K562 (cell line): ENCODE data around the gene ATP6V0D1. TPM values are rescaled to one million over a fixed set of nuclear protein-coding genes. Genes with fewer than 3 reads are reported as not detected.

ENCODE experiments used
- ATAC-seq: fragments of 200-7000 bp; cut with Tn5 transposase; 3 replicates; pipeline ENCODE4 v1.9.1; 2020; ENCODE audit warnings: moderate library complexity
- BruUV-seq: library from RNA; stranded (reverse); fragments of 400-500 nt; replicated peaks from 2 replicates; lab custom pipeline; 2021; lab: Mats Ljungman, UMichigan
- CTCF ChIA-PET: fragments of 300-600 bp; formaldehyde crosslinking; extraction: SDS; loops from one replicate; lab custom pipeline; 2021; ENCODE audit warnings: low intra/inter-chr PET ratio; lab: Yijun Ruan, JAX
- POLR2A ChIA-PET: fragments of 300-600, 350-650 bp; sonication (Branson Sonifier 250); formaldehyde crosslinking; extraction: SDS; loops from one replicate; lab custom pipeline; 2021; ENCODE audit warnings: antibody characterized with exemption, inconsistent platforms; lab: Yijun Ruan, JAX
- DNase-seq, 4 experiments: peaks; one replicate each; pipeline versions ENCODE4 v3.0.0 to v3.0.0-alpha.2; 2011 to 2018; ENCODE audit warnings: low spot score in 3 of 4, mixed read lengths in 3 of 4; ENCODE audit errors: extremely low read depth in 1 of 4
- FAIRE-seq: peaks from 2 replicates; lab custom pipeline; 2011; peaks lifted over from hg19 to GRCh38; lab: Jason Lieb, UNC
- H2AFZ ChIP-seq: 2 replicates; pipeline ENCODE4 v1.6.0; 2011; ENCODE audit warnings: low read depth, low read length, control low read depth, inconsistent platforms
- H3K27ac ChIP-seq: fragments of 200-600 bp; 3 replicates; pipeline ENCODE4 v1.8.0; 2011; ENCODE audit warnings: low read depth, mild to moderate bottlenecking, control low read depth, inconsistent platforms, low read length, moderate library complexity, mixed read lengths; ENCODE audit errors: extremely low read depth
- H3K27me3 ChIP-seq, 2 experiments: fragments of 300-600 bp in 1 of 2; 2 replicates in 1 of 2; 3 replicates in 1 of 2; pipeline versions ENCODE4 v1.6.0 to v1.8.0; 2011; ENCODE audit warnings: inconsistent platforms in 2 of 2, low read length in 2 of 2, mild to moderate bottlenecking in 1 of 2, mixed read lengths in 1 of 2, moderate library complexity in 1 of 2; ENCODE audit not compliant: control insufficient read depth in 2 of 2, insufficient read depth in 2 of 2
- H3K36me3 ChIP-seq: fragments of 300-600 bp; 3 replicates; pipeline ENCODE4 v1.8.0; 2011; ENCODE audit warnings: mild to moderate bottlenecking, low read length, inconsistent platforms; ENCODE audit not compliant: control insufficient read depth, insufficient read depth
- H3K4me1 ChIP-seq, 2 experiments: fragments of 200-600 bp in 1 of 2; replicated peaks in 1 of 2; 2 replicates in 1 of 2; 3 replicates in 1 of 2; pipeline versions ENCODE4 v1.5.1 to v1.8.0; 2011; ENCODE audit warnings: inconsistent platforms in 2 of 2, low read length in 2 of 2, mild to moderate bottlenecking in 1 of 2, mixed read lengths in 1 of 2, moderate library complexity in 1 of 2; ENCODE audit not compliant: control insufficient read depth in 2 of 2, insufficient read depth in 2 of 2
- H3K4me2 ChIP-seq: 2 replicates; pipeline ENCODE4 v1.6.1; 2011; ENCODE audit warnings: low read length, control low read depth, inconsistent platforms, mixed read lengths; ENCODE audit not compliant: insufficient read depth
- H3K4me3 ChIP-seq: fragments of 200-600 bp; sonication (generic), shearing (Covaris generic); 2 replicates; pipeline ENCODE4 v1.5.1; 2016; ENCODE audit warnings: control low read depth, inconsistent platforms
- H3K79me2 ChIP-seq: fragments of 200-600 bp; 3 replicates; pipeline ENCODE4 v1.8.0; 2011; ENCODE audit warnings: low read length, inconsistent platforms; ENCODE audit not compliant: control insufficient read depth, insufficient read depth
- H3K9ac ChIP-seq, 2 experiments: 2 replicates each; pipeline versions ENCODE4 v1.6.0 to v1.6.1; 2011; ENCODE audit warnings: low read depth in 2 of 2, low read length in 2 of 2, control low read depth in 1 of 2, inconsistent platforms in 1 of 2, mild to moderate bottlenecking in 1 of 2, mixed read lengths in 1 of 2; ENCODE audit not compliant: insufficient read depth in 1 of 2
- H3K9me1 ChIP-seq: one replicate; pipeline ENCODE4 v1.6.0; 2011; ENCODE audit warnings: inconsistent platforms, mild to moderate bottlenecking, low read length, moderate library complexity; ENCODE audit not compliant: control insufficient read depth, insufficient read depth
- H3K9me3 ChIP-seq: replicated peaks from 2 replicates; pipeline ENCODE4 v1.5.1; 2011; ENCODE audit warnings: low read depth, low read length, inconsistent platforms; ENCODE audit not compliant: control insufficient read depth, insufficient read depth
- H4K20me1 ChIP-seq: replicated peaks from 2 replicates; pipeline ENCODE4 v1.6.1; 2011; ENCODE audit warnings: low read length, inconsistent platforms, mixed read lengths; ENCODE audit not compliant: control insufficient read depth, insufficient read depth
- HNRNPH1 ChIP-seq: fragments of 200-400 bp; formaldehyde crosslinking; optimal IDR thresholded peaks from 2 replicates; pipeline ENCODE3; 2017; ENCODE audit warnings: low read depth, mild to moderate bottlenecking, low read length, moderate library complexity
- MTA1 ChIP-seq: fragments of 450-650 bp; IDR thresholded peaks from 2 replicates; pipeline ENCODE4 v1.6.1; 2017; ENCODE audit warnings: borderline replicate concordance
- NFIC ChIP-seq: fragments of 450-650 bp; IDR thresholded peaks from 2 replicates; pipeline ENCODE4 v1.6.1; 2017; ENCODE audit warnings: mild to moderate bottlenecking, inconsistent platforms
- WGBS: fragments of 100-300 bp; shearing (Covaris generic); methylation state at CpG from one replicate; pipeline ENCODE4 v1.1.6; 2016; ENCODE audit warnings: low coverage, mixed read lengths; ENCODE audit not compliant: insufficient coverage; ENCODE audit errors: missing lambda C conversion rate; 5-methylcytosine and 5-hydroxymethylcytosine counted together
- in situ Hi-C: fragments of 300-500 bp; cut with MboI; formaldehyde crosslinking; loops from 4 replicates; pipeline ENCODE4 v1.15.0; 2018; ENCODE audit warnings: inconsistent platforms, mixed read lengths
- intact Hi-C: fragments of 100-400 bp; cut with micrococcal nuclease; formaldehyde crosslinking; loops from 2 replicates; pipeline ENCODE4 v1.14.2; 2022
- polyA plus RNA-seq, 8 experiments: library from polyadenylated mRNA; depleted of rRNA in 4 of 8; stranded (reverse) in 5 of 8; unstranded in 3 of 8; fragments of >200 nt; fragmentation: Nextera tagmentation in 2 of 8; fragmentation: Illumina TruSeq in 1 of 8; extraction: Ambion mirVana in 2 of 8; extraction: Trizol in 1 of 8; gene quantifications; 2 replicates each; pipeline versions ENCODE4 v1.2.1 to v1.2.3, GENCODE V29; 2011 to 2014; ENCODE audit warnings: inconsistent platforms in 1 of 8, missing spikeins in 1 of 8
- total RNA-seq, 7 experiments: library from RNA; depleted of rRNA in 6 of 7; stranded (reverse); fragments of >200 nt in 6 of 7; fragmentation: Illumina TruSeq in 2 of 7; extraction: Trizol in 2 of 7; gene quantifications; 2 replicates each; pipeline versions ENCODE4 v1.2.1 to v1.2.3, GENCODE V29; 2011 to 2021; ENCODE audit warnings: low replicate concordance in 1 of 7
- TF ChIP-seq, protein P1 (sequence below), 3 experiments: IDR thresholded peaks in 2 of 3; conservative IDR thresholded peaks in 1 of 3; 2 replicates each; pipeline ENCODE4 v1.5.1; 2011 to 2012; ENCODE audit warnings: low read length in 3 of 3, mild to moderate bottlenecking in 3 of 3, control low read depth in 2 of 3, improper control_type of control experiment in 1 of 3, inconsistent platforms in 1 of 3, low read depth in 1 of 3, mixed read lengths in 1 of 3, moderate library complexity in 1 of 3; ENCODE audit not compliant: insufficient read depth in 2 of 3

Gene ATP6V0D1
- total and polyA plus RNA-seq, 9 of the 15 experiments (the other 6 are each of a cell fraction or from before 2014, with no cell fraction given): 23.2 to 69.7 (median 45.6) TPM

DNA sequence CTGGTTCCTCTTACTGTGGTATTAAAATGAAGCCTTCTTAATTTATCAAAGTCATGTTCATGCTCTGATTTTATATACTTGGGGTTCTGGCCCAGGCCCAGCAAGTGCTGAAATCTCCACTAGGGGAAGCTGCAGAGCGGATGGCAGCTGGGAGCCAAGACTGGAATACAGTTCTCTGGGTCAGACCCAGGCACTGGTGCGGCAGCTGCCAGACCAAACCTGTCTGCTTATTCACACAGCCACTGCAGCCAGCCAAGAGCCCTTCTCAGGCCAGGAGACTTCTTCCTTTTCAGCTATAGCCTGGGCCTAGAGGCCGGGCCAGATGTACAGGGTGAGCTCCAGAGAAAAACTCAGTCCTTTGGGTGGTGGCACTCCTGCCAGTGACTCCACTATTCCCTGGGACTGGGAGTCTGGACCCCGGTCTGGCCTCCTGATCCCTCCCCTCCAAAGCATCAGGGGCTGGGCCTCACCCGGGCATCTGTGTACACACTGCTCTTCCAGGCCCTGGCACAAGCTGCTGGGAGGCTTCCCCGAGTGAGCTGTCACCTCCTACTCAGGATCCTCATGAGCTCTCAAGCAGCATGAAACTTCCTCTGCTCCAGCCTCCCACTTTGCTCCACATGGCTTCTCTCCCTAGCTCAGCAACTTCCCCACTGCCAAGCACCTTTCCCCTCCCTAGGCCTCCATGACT is 24.4 kb downstream of the ATP6V0D1 start:
- ChIA-PET POLR2A (interaction anchor here (0.6 to 1.5 kb wide), 3 partner anchors 8 to 43 kb away, joined by 3 to 7 read pairs (median 4); no protein-coding TSS in a partner anchor), CTCF (no interaction called here)
- ATAC-seq (no peak), DNase-seq (peak in 2 of 4 experiments; percentile 38 to 43), FAIRE-seq (no peak)
- H3K9me1 ChIP-seq: peaks cover 21% of the 10 kb centered on the region
- 72% methylated on average over 5 of the region's 6 CpGs for WGBS
- no peak overlapping the region for H2AFZ ChIP-seq
- H4K20me1 ChIP-seq: peaks cover 32% of the 10 kb centered on the region
- BruUV-seq: no TSS peak
- H3K9me3 ChIP-seq: no peaks in the 10 kb centered on the region
- peak overlapping the region in 1 of 2 experiments; percentile 49; a peak in 1 of 4 replicates for H3K9ac ChIP-seq
- H3K4me1 ChIP-seq: peaks cover 24 to 39% of the 10 kb centered on the region in 2 experiments
- H3K27ac ChIP-seq: no peak overlapping the region
- no peak overlapping the region for H3K4me3 ChIP-seq
- peak; percentile 48 for TF ChIP-seq NFIC
- no peak for TF ChIP-seq MTA1
- TF ChIP-seq, protein P1, sequence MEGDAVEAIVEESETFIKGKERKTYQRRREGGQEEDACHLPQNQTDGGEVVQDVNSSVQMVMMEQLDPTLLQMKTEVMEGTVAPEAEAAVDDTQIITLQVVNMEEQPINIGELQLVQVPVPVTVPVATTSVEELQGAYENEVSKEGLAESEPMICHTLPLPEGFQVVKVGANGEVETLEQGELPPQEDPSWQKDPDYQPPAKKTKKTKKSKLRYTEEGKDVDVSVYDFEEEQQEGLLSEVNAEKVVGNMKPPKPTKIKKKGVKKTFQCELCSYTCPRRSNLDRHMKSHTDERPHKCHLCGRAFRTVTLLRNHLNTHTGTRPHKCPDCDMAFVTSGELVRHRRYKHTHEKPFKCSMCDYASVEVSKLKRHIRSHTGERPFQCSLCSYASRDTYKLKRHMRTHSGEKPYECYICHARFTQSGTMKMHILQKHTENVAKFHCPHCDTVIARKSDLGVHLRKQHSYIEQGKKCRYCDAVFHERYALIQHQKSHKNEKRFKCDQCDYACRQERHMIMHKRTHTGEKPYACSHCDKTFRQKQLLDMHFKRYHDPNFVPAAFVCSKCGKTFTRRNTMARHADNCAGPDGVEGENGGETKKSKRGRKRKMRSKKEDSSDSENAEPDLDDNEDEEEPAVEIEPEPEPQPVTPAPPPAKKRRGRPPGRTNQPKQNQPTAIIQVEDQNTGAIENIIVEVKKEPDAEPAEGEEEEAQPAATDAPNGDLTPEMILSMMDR (IDR thresholded peaks at IDR 0.05 in 2 of 3, conservative IDR thresholded peaks at IDR 0.05 in 1 of 3; ENCODE audit: insufficient read depth in 2 of 3, low read depth in 1 of 3, low read length in 3 of 3): peak; percentile 47 to 52 (median 51)
- no peak for TF ChIP-seq HNRNPH1
- intact Hi-C loops: no loop called here
- peaks cover 37% of the 10 kb centered on the region; the same call in 1 of the 3 replicates for H3K36me3 ChIP-seq
- H3K4me2 ChIP-seq: no peak overlapping the region
- no peaks in the 10 kb centered on the region for H3K27me3 ChIP-seq
- in situ Hi-C loops: no loop called here
- H3K79me2 ChIP-seq: peaks cover 26% of the 10 kb centered on the region
